ENCODE measurements around the gene DYNC1LI1. TPM values are rescaled to one million over a fixed set of nuclear protein-coding genes. Genes with fewer than 3 reads are reported as not detected.

Gene DYNC1LI1
- polyA plus RNA-seq (ENCODE audit: insufficient read length in 10 of 10): 10 to 100 TPM; 28.4 to 38.7 (median 32.2) TPM
- long read RNA-seq, donor 1, transcript DYNC1LI1-201 (13 exons, 2,504 nt): major isoform, 5 of 10 reads
- long read RNA-seq, donor 1, transcript DYNC1LI1-207 (3 exons, 814 nt): major isoform, 5 of 10 reads
- long read RNA-seq, donor 1, partial matches to known transcripts: 0 of 10 reads
- long read RNA-seq, donor 1, other reads (novel, unspliced or antisense): 0 of 10 reads
- long read RNA-seq, donor 2, partial matches to known transcripts: 0 of 5 reads
- long read RNA-seq, donor 2, other reads (novel, unspliced or antisense): 0 of 5 reads
- long read RNA-seq, donor 3: 0 reads
- long read RNA-seq, donor 4, transcript DYNC1LI1-207 (3 exons, 814 nt): major isoform, 5 of 24 reads
- long read RNA-seq, donor 4, partial matches to known transcripts: 17 of 24 reads
- long read RNA-seq, donor 4, other reads (novel, unspliced or antisense): 0 of 24 reads
- long read RNA-seq, donor 5, transcript DYNC1LI1-201 (13 exons, 2,504 nt): major isoform, 5 of 11 reads
- long read RNA-seq, donor 5, transcript DYNC1LI1-207 (3 exons, 814 nt): major isoform, 5 of 11 reads
- long read RNA-seq, donor 5, partial matches to known transcripts: 0 of 11 reads
- long read RNA-seq, donor 5, other reads (novel, unspliced or antisense): 0 of 11 reads
- long read RNA-seq, donor 6, transcript DYNC1LI1-207 (3 exons, 814 nt): minor isoform, 6 of 50 reads
- long read RNA-seq, donor 6, transcript DYNC1LI1-201 (13 exons, 2,504 nt): major isoform, 11 of 50 reads
- long read RNA-seq, donor 6, partial matches to known transcripts: 33 of 50 reads
- long read RNA-seq, donor 6, other reads (novel, unspliced or antisense): 0 of 50 reads
- long read RNA-seq, donor 7, partial matches to known transcripts: 0 of 7 reads
- long read RNA-seq, donor 7, other reads (novel, unspliced or antisense): 0 of 7 reads
- long read RNA-seq, donor 8, partial matches to known transcripts: 10 of 17 reads
- long read RNA-seq, donor 8, other reads (novel, unspliced or antisense): 0 of 17 reads
- long read RNA-seq, donor 9, partial matches to known transcripts: 0 of 3 reads
- long read RNA-seq, donor 9, other reads (novel, unspliced or antisense): 0 of 3 reads

GRCh38 chr3:32570421-32571191, at the start of gene DYNC1LI1:
TSS of gene DYNC1LI1 (minus strand) at chr3:32570858. CDS start at chr3:32570770, 88 bp downstream.
- peak; percentile 94 to 98 (median 96) for DNase-seq

- no peak for DNase-seq
These were observed 48.7 kb upstream of the DYNC1LI1 start for GRCh38 chr3:32619395-32619794.

- DNase-seq: no peak
These were observed 45.8 kb upstream of the DYNC1LI1 start for GRCh38 chr3:32616267-32616962.

- DNase-seq: no peak
These were observed 44.3 kb upstream of the DYNC1LI1 start for GRCh38 chr3:32614956-32615355.

- no peak for DNase-seq
These were observed 42.5 kb upstream of the DYNC1LI1 start for GRCh38 chr3:32613183-32613582.

GRCh38 chr3:32612547-32612946, 41.9 kb upstream of the DYNC1LI1 start:
- no peak for DNase-seq

- DNase-seq: no peak
These were observed 36.9 kb upstream of the DYNC1LI1 start for GRCh38 chr3:32607522-32607921.

- no peak for DNase-seq
These were observed 36.3 kb upstream of the DYNC1LI1 start for GRCh38 chr3:32606960-32607359.

GRCh38 chr3:32606277-32606676, 35.6 kb upstream of the DYNC1LI1 start:
- DNase-seq: no peak

GRCh38 chr3:32603064-32603463, 32.4 kb upstream of the DYNC1LI1 start:
- no peak for DNase-seq

GRCh38 chr3:32602206-32602605, 31.5 kb upstream of the DYNC1LI1 start:
- no peak for DNase-seq

- no peak for DNase-seq
These were observed 31.1 kb upstream of the DYNC1LI1 start for GRCh38 chr3:32601722-32602121.

- DNase-seq: no peak
These were observed 27.0 kb upstream of the DYNC1LI1 start for GRCh38 chr3:32597656-32598055.

- peak in 1 of 3 donors; percentile 12 for DNase-seq
These were observed 26.3 kb upstream of the DYNC1LI1 start for GRCh38 chr3:32596909-32597369.

GRCh38 chr3:32596282-32596908, 25.7 kb upstream of the DYNC1LI1 start:
- no peak for DNase-seq

GRCh38 chr3:32595323-32595722, 24.7 kb upstream of the DYNC1LI1 start:
- no peak for DNase-seq

- DNase-seq: no peak
These were observed 23.4 kb upstream of the DYNC1LI1 start for GRCh38 chr3:32593903-32594525.

GRCh38 chr3:32592696-32593353, 22.2 kb upstream of the DYNC1LI1 start:
- no peak for DNase-seq

GRCh38 chr3:32592011-32592410, 21.4 kb upstream of the DYNC1LI1 start:
- no peak for DNase-seq

Data from muscle of back (tissue), 13 donors.